ENCODE data around the gene RACK1.

RACK1 gene

DNA sequence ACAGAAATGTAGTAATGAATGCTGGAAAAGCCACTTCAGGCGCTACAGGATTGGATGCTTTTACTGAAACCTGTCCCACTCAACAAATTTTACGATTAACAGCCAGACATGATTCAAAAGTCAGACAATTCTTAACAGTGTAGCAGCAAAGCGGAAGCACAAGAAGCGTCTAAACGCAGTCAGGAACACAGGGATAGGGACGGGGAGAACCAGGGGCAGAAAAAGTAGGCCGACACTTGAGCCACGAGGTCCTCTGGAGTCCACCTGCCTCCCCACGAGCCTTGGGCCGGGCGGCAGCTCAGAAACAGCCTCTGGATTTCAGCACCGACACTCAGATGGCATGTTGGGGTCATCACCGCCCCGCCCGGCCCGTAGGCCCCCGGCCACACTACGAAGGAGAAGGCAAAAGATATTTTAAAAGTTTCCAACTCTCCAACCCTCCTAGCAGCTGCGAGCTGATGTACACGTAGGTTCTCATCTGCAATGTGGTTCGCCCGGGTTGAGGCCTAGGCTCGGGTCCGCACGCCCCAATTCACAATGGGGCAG lies 615 bp downstream of the RACK1 start:
- no peak for FAIRE-seq
- TF ChIP-seq POLR2A (IDR thresholded peaks at IDR 0.05; ENCODE audit: low read depth, low read length), result no peak
- no peak for DNase-seq (ENCODE audit: insufficient read length, low spot score)

DNA sequence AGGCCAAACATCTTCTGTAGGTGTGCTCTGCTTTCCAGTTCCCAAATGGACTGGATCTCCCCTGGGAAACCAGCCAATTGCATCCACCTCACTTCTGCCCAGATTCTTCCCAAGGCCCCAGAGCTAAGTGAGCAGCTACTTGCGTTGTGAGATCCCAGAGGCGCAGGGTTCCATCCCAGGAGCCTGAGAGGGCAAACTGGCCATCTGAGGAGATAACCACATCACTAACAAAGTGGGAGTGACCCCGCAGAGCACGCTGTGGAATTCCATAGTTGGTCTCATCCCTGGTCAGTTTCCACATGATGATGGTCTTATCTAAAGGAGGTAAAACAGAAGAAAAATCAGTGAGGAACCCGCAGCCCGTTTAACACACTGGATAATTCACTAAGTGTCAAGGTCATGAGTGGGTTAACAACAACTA lies 1.7 kb downstream of the RACK1 start:
- no peak for TF ChIP-seq POLR2A (IDR thresholded peaks at IDR 0.05; ENCODE audit: low read depth, low read length)
- DNase-seq (ENCODE audit: insufficient read length, low spot score) (no peak), FAIRE-seq (no peak)

DNA sequence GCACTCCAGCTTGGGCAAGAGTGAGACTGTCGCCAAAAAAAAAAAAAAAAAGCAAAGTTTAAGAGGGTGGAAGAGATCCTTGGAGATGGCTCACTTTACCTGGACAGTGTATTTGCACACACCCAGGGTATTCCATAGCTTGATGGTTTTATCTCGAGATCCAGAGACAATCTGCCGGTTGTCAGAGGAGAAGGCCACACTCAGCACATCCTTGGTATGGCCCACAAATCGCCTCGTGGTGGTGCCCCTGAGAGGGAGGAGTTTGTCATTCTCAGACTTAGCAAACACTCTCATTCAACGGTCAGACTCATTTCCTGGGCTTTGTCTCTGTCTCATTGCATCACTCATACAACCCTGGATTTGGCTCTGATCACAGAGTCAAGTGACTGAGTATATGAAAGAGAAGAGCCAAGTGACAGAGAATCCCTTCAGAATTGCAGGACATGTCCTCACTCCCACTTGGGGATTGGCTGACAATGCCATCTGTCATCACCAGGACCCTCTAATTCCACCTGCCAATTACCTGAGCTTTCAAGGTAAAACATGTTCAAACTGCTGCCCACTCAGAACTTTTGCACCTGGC lies 2.2 kb downstream of the RACK1 start:
- peak; percentile 46 for DNase-seq (ENCODE audit: insufficient read length, low spot score)
- no peak for TF ChIP-seq POLR2A (IDR thresholded peaks at IDR 0.05; ENCODE audit: low read depth, low read length)
- no peak for FAIRE-seq

DNA sequence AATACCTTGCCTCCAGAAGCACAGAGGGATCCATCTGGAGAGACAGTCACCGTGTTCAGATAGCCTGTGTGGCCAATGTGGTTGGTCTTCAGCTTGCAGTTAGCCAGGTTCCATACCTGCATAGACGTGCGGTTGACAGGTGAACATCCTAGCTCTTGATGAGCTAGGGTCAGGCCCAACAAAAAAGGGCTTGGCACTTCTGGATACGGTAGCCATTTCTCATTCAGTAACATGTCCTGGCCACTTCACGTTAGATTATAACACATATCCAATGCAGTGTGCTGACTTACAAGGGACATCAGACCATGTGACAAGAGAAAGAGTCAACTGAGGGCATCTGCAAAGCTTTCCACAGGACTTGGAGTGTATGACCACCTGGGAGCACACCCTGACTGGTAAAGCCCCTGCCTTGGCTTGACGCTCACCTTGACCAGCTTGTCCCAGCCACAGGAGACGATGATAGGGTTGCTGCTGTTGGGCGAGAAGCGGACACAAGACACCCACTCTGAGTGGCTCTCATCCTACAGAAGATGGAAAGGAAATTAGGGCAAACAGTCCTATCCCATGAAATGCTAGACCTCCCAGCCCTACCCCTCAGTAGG lies 4.5 kb downstream of the RACK1 start:
- DNase-seq (ENCODE audit: insufficient read length, low spot score), result no peak
- FAIRE-seq, result no peak
- TF ChIP-seq POLR2A (IDR thresholded peaks at IDR 0.05; ENCODE audit: low read depth, low read length), result no peak

DNA sequence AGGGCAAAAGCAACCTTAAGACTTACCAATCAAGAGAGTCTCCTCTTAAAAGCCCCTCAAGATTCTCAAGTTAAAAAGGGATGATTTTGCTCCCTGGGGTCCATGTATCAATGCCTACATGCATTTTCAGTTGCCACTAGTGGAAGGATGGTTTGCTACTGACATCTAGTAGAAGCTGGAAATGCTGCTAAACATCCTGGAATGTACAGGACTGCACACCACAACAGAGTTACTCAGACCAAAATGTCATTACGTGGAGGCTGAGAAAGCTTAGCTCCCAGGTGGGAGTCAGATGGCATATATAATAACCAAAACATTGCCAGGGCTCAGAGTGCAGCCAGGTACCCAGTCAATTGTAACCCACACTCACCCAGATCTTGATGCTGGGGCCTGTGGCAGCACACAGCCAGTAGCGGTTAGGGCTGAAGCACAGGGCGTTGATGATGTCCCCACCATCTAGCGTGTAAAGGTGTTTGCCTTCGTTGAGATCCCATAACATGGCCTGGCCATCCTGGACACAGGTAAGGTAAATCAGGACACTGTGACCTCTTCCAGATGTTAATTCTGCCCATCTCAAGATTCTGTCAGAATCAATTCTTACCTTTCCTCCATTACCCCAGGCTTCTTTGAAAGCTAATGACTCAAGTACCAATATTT lies 5.8 kb downstream of the RACK1 start:
- DNase-seq (ENCODE audit: insufficient read length, low spot score), result no peak
- no peak for FAIRE-seq
- TF ChIP-seq POLR2A (IDR thresholded peaks at IDR 0.05; ENCODE audit: low read depth, low read length), result no peak

DNA sequence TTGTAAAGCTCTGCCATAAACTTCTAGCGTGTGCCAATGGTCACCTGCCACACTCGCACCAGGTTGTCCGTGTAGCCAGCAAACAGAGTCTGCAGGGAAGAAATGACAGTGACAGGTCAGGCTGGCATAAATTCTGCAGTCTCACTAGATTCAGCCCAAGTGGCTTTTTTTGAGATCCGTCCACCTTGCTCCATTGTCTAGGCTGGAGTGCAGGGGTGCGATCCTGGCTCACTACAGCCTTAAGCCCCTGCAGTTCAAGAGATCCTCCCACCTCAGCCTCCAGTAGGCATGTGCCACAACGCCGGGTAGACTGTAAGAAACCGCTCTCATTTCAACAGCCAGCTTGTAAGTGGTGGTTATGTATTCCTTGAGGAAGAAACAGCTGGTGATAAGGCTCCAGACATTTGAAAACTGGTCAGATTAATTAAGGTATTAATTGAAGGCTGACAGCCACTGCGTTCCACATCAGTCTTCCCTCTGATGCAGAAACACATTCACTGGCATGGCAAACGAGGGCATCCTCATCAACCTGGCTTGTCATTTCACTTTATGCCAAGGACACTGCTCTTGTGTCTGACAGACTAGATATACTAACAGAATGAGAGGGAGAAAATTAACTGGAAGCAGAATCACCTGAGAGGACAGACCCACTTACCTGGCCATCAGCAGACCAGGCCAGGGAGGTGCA lies 6.6 kb downstream of the RACK1 start:
- FAIRE-seq, result no peak
- TF ChIP-seq POLR2A (IDR thresholded peaks at IDR 0.05; ENCODE audit: low read depth, low read length), result no peak
- no peak for DNase-seq (ENCODE audit: insufficient read length, low spot score)

DNA sequence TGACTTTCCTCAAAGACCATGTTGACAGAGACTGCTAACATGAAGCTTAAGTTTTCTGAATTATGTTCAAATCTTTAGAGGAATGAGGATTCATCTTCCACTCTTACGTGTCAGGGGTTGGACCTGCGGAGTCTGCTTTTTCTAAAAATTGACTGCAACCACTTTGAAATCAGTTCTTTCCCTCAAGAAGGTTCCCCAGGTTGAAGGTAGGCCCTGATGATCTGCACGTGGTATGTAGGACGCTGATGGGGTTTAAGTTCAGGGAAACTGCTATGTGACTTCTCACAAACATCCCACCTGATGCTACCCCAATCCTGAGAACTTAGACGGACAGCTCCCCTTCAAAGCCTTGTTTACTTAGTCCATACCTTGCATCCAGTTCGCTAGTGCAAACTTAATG lies 7.2 kb downstream of the RACK1 start:
- DNase-seq (ENCODE audit: insufficient read length, low spot score), result no peak
- no peak for FAIRE-seq
- TF ChIP-seq POLR2A (IDR thresholded peaks at IDR 0.05; ENCODE audit: low read depth, low read length), result no peak

DNA sequence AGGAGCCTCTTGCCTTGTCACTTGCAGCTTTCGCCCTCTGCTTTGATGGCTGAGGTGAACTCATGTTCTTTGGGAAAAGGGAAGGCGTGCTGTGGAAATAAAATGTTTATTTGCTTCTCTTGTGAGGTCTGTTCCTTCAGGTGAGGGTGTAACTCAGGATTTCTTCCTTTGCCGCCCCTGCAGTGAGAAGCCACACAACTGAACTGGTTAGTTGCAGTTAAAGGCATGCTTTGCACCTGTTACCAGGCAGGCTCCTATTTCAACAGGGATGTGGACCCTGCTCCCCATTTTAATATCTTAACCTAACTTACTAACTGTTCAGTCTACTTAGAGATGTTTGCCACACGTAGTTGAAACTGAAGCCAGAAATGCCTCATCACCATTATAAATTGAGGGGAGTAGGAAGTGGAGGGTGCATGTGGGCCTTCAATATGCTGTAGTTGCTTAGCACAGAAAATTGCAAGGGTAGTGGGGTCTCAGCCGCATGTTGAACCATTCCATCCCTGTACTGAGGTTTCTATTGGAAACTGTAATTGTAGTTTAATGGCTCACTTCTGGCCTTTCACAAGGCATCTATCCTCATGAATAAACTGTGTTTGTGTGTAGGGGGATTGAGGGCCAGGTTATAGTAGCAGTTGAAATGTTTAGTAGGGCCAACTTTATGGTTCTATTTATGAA lies 7.9 kb downstream of the RACK1 start:
- DNase-seq (ENCODE audit: insufficient read length, low spot score) (no peak), FAIRE-seq (no peak)
- no peak for TF ChIP-seq POLR2A (IDR thresholded peaks at IDR 0.05; ENCODE audit: low read depth, low read length)

DNA sequence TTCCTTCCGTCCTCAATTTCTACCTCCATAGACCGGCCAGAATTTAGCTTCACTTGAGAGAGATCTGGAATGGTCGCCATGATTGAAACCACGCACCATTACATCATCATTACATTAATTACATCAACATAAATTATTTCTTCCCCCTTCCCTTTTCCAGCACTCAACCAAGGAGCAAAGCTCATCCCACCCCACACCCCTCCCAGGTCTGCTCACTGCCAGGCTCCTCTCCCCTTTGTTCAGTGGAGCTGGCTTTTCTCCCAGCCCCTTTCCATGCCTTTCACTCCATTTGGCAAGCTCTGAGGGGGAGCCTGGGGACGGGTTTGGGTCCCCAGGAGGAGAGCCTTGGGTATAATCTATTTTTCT lies 8.4 kb downstream of the RACK1 start:
- TF ChIP-seq POLR2A (IDR thresholded peaks at IDR 0.05; ENCODE audit: low read depth, low read length), result no peak
- FAIRE-seq (no peak), DNase-seq (ENCODE audit: insufficient read length, low spot score) (no peak)

DNA sequence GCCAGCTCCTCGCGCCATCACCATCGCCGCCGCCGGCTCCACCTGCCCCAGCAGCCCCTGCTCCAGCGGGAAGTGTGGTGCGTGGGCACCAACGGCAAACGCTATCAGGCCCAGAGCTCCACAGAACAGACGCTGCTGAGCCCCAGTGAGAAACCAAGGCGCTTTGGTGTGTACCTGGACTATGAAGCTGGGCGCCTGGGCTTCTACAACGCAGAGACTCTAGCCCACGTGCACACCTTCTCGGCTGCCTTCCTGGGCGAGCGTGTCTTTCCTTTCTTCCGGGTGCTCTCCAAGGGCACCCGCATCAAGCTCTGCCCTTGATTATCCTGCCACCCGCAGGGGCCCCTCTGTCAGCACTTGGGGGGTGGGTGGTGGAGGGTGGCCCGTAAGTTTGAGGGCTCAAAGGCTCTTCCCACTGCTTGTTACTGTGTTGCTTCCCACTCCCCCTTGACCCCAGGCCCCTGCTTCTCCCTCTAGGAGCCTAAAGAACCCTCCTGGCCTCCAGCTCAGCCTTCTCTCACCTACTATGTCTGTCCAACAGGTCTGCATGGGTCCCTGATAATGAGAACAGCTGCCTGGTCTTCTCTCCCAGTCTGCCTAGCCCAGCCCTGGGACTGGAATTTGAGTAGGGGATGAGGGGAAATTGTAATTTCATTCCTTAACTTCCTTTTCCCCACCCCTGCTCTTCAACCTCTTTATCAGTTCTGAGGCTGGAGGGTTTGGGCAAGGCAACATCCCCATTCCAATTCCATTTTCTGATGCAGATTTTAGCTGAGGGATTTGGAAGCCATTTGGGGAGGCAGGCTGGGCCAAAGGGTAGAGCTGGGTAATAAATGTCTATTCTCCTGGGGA lies 9.0 kb downstream of the RACK1 start:
- FAIRE-seq (no peak), DNase-seq (ENCODE audit: insufficient read length, low spot score) (no peak)
- 0 out of 2 replicates have a peak, but pooled peaks have one; percentile 15 for TF ChIP-seq POLR2A (IDR thresholded peaks at IDR 0.05; ENCODE audit: low read depth, low read length)

DNA sequence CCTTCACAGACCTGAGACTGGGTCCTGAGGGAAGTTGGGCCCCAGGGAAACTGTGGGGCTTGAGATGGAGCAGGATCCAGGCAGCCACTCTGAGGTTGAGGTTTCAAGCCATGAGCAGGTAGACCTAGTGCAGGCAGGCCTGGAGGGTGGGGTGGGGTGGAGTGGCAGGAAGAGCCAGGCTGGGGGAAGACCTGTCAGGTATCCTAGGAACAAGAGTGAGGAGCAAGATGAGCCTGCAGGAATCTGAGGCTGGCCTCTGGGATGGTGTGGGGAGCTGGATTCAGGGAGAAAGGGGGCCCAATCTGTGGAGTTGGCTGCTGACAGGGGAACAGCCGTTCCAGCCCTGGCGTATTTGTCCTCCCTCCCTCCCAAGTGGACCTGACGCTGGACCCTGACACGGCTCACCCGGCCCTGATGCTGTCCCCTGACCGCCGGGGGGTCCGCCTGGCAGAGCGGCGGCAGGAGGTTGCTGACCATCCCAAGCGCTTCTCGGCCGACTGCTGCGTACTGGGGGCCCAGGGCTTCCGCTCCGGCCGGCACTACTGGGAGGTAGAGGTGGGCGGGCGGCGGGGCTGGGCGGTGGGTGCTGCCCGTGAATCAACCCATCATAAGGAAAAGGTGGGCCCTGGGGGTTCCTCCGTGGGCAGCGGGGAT lies 9.8 kb downstream of the RACK1 start:
- DNase-seq (ENCODE audit: insufficient read length, low spot score) (no peak), FAIRE-seq (no peak)

DNA sequence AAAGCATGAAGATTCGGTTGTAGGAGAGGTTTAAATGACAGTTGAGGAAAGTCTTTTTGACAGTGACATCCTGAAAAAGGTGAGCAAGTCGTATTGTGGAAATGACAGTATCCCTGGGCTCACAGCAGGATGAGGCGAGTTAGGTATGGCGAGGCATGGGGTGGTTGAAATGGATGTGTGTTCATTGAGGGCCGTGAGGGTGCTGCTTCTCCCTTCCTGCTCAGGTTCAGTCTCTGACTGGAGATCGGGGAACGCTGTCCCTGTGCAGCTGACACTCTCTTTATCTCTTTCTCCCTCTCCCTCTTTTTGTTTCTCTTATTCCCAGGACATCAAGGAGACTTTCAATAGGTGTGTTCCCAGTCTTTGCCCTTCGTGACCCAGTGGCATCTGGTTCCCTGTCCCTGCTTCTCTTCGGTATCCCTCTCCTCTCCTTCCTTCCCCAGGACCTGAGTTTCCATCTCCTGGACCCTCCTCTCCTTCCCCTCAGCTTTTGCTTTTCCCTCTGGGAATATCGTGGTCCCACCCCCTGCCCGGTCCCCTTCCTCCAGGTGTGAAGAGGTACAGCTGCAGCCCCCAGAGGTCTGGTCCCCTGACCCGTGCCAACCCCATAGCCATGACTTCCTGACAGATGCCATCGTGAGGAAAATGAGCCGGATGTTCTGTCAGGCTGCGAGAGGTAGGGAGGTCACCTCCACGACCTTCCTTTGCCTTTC lies 10.5 kb downstream of the RACK1 start:
- no peak for DNase-seq (ENCODE audit: insufficient read length, low spot score)
- TF ChIP-seq POLR2A (IDR thresholded peaks at IDR 0.05; ENCODE audit: low read depth, low read length), result no peak
- FAIRE-seq, result no peak

More for the DNA sequence above, 9.8 kb downstream of the RACK1 start:
- no peak for TF ChIP-seq POLR2A (IDR thresholded peaks at IDR 0.05; ENCODE audit: low read depth, low read length)
